GM12872 (cell line): Measurements from ENCODE around the gene ISOC2.

ENCODE experiments used
- CTCF ChIP-seq: IDR thresholded peaks from 3 replicates; pipeline ENCODE4 v1.5.1; 2011; ENCODE audit warnings: low read depth, mild to moderate bottlenecking, low read length, moderate library complexity; ENCODE audit not compliant: insufficient read depth

ISOC2 gene

GRCh38 chr19:55461974-55462626 lies 658 bp upstream of the ISOC2 start:
- no peak for TF ChIP-seq CTCF

GRCh38 chr19:55460670-55461258 lies 678 bp downstream of the ISOC2 start:
- TF ChIP-seq CTCF: no peak

- no peak for TF ChIP-seq CTCF
Observed at GRCh38 chr19:55459950-55460657, 1.3 kb downstream of the ISOC2 start.

GRCh38 chr19:55459551-55459949 lies 1.9 kb downstream of the ISOC2 start:
- TF ChIP-seq CTCF: no peak

- no peak for TF ChIP-seq CTCF
Observed at GRCh38 chr19:55457683-55458457, 3.6 kb downstream of the ISOC2 start.

- no peak for TF ChIP-seq CTCF
Observed at GRCh38 chr19:55456347-55456746, 5.1 kb downstream of the ISOC2 start.

- no peak for TF ChIP-seq CTCF
Observed at GRCh38 chr19:55455576-55456235, 5.7 kb downstream of the ISOC2 start.
